WTC11 (cell line): ENCODE data around the gene DGKG. TPM values are rescaled to one million over a fixed set of nuclear protein-coding genes. Genes with fewer than 3 reads are reported as not detected.

ENCODE experiments used
- ATAC-seq: fragments of 200-7000 bp; cut with Tn5 transposase; 2 replicates; pipeline ENCODE4 v1.10.0; 2021; ENCODE audit warnings: mild to moderate bottlenecking, moderate library complexity
- CTCF ChIA-PET: fragments of 300-600 bp; sonication (Branson Sonifier 250); formaldehyde crosslinking; loops from one replicate; lab custom pipeline; 2021; ENCODE audit warnings: antibody characterized with exemption; lab: Charles Lee
- POLR2A ChIA-PET: fragments of 350-600 bp; sonication (Branson Sonifier 250); formaldehyde crosslinking; loops from one replicate; lab custom pipeline; 2021; ENCODE audit warnings: antibody characterized with exemption; lab: Charles Lee
- DNase-seq: peaks from one replicate; pipeline ENCODE4 v3.0.0; 2021; ENCODE audit warnings: low spot score
- H3K27ac Mint-ChIP-seq: 2 replicates; pipeline ENCODE4 v1.8.0; 2021; ENCODE audit warnings: mixed read lengths
- H3K27me3 Mint-ChIP-seq: 2 replicates; pipeline ENCODE4 v1.8.0; 2021; ENCODE audit warnings: low read depth, mild to moderate bottlenecking, moderate library complexity, mixed read lengths
- H3K36me3 Mint-ChIP-seq: 2 replicates; pipeline ENCODE4 v1.8.0; 2021; ENCODE audit warnings: mixed read lengths
- H3K4me1 Mint-ChIP-seq: 2 replicates; pipeline ENCODE4 v1.8.0; 2022; ENCODE audit warnings: mixed read lengths
- H3K4me3 Mint-ChIP-seq: 2 replicates; pipeline ENCODE4 v1.8.0; 2021; ENCODE audit warnings: mild to moderate bottlenecking, moderate library complexity, mixed read lengths
- H3K9me3 Mint-ChIP-seq: 2 replicates; pipeline ENCODE4 v1.8.0; 2021; ENCODE audit warnings: mixed read lengths
- CREB1 ChIP-seq: sonication (generic); formaldehyde crosslinking; IDR thresholded peaks from 2 replicates; pipeline ENCODE4 v1.8.0; 2023; ENCODE audit warnings: mild to moderate bottlenecking, missing genetic modification reagents
- GRHL2 ChIP-seq: fragments of 250-450 bp; sonication (Bioruptor Pico); IDR thresholded peaks from 2 replicates; pipeline ENCODE4 v1.8.0; 2022; ENCODE audit warnings: mild to moderate bottlenecking, moderate library complexity; ENCODE audit not compliant: insufficient replicate concordance, severe bottlenecking
- GTF2I ChIP-seq: fragments of 250-450 bp; sonication (Bioruptor Pico); conservative IDR thresholded peaks from 2 replicates; pipeline ENCODE4 v1.4.0; 2021; ENCODE audit warnings: mild to moderate bottlenecking
- NFE2L1 ChIP-seq: sonication (generic); formaldehyde crosslinking; IDR thresholded peaks from 2 replicates; pipeline ENCODE4 v1.8.1; 2023; ENCODE audit warnings: missing genetic modification reagents
- NFYB ChIP-seq: sonication (generic); formaldehyde crosslinking; conservative IDR thresholded peaks from 2 replicates; pipeline ENCODE4 v1.8.0; 2022; ENCODE audit warnings: low read depth, missing genetic modification reagents
- SP1 ChIP-seq: sonication (generic); formaldehyde crosslinking; conservative IDR thresholded peaks from 2 replicates; pipeline ENCODE4 v1.8.1; 2022; ENCODE audit warnings: missing genetic modification reagents
- TP53 ChIP-seq: sonication (generic); formaldehyde crosslinking; IDR thresholded peaks from 2 replicates; pipeline ENCODE4 v1.8.1; 2023; ENCODE audit warnings: mild to moderate bottlenecking, missing genetic modification reagents
- ZNF138 ChIP-seq: sonication (generic); formaldehyde crosslinking; conservative IDR thresholded peaks from 2 replicates; pipeline ENCODE4 v1.8.1; 2022; ENCODE audit warnings: mild to moderate bottlenecking, moderate library complexity, missing genetic modification reagents
- ZNF219 ChIP-seq: sonication (generic); formaldehyde crosslinking; IDR thresholded peaks from 2 replicates; pipeline ENCODE4 v1.8.0; 2023; ENCODE audit warnings: missing genetic modification reagents, mild to moderate bottlenecking, borderline replicate concordance
- ZNF396 ChIP-seq: fragments of 250-450 bp; sonication (Bioruptor Pico); IDR thresholded peaks from 2 replicates; pipeline ENCODE4 v1.8.0; 2021; ENCODE audit warnings: mild to moderate bottlenecking, moderate library complexity, borderline replicate concordance
- ZNF416 ChIP-seq: fragments of 250-450 bp; sonication (Bioruptor Pico); IDR thresholded peaks from 2 replicates; pipeline ENCODE4 v1.9.0; 2021; ENCODE audit warnings: mild to moderate bottlenecking, inconsistent platforms
- total RNA-seq: library from RNA; stranded (reverse); gene quantifications from 3 replicates; pipeline ENCODE4 v1.2.3, GENCODE V29; 2021
- TF ChIP-seq, protein P1 (sequence below): sonication (generic); formaldehyde crosslinking; IDR thresholded peaks from 2 replicates; pipeline ENCODE4 v1.8.1; 2022; ENCODE audit warnings: low read depth, missing genetic modification reagents, borderline replicate concordance
- TF ChIP-seq, protein P2 (sequence below): fragments of 250-450 bp; sonication (Bioruptor Pico); IDR thresholded peaks from 2 replicates; pipeline ENCODE4 v2.1.2; 2022; ENCODE audit warnings: mild to moderate bottlenecking, moderate library complexity
- TF ChIP-seq, protein P3 (sequence below): fragments of 250-450 bp; sonication (Bioruptor Pico); IDR thresholded peaks from 2 replicates; pipeline ENCODE4 v1.9.0; 2021; ENCODE audit warnings: mild to moderate bottlenecking
- TF ChIP-seq, protein P4 (sequence below): sonication (generic); formaldehyde crosslinking; IDR thresholded peaks from 2 replicates; pipeline ENCODE4 v1.8.1; 2022; ENCODE audit warnings: mild to moderate bottlenecking, moderate library complexity, missing genetic modification reagents
- TF ChIP-seq, protein P5 (sequence below): sonication (generic); formaldehyde crosslinking; IDR thresholded peaks from 2 replicates; pipeline ENCODE4 v1.8.0; 2022; ENCODE audit warnings: mild to moderate bottlenecking, missing genetic modification reagents
- TF ChIP-seq, protein P6 (sequence below): fragments of 250-450 bp; sonication (Bioruptor Pico); IDR thresholded peaks from 2 replicates; pipeline ENCODE4 v1.8.0; 2021; ENCODE audit warnings: mild to moderate bottlenecking

Gene DGKG
- total RNA-seq, 1 experiment from 2014 or later: 0.92 TPM

DNA sequence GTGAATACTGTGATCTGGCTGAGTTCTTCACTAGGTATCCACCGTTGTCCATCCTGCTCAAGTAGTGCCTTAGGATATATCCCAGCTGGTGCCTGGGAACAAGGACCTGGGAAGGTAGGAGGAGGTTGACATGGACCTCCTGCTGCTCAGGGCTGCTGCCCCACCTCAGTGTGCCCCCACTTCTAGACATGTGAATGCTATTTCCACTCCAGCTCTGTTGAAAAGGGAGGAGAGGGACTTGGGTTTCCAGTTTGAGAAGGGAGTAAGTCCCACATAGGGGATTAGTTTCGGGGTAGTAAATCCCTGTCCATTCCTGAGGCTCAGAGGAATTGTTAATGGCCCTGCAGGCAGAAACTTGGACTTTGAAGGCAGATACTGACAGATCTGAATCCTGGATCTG lies 220.2 kb downstream of the DGKG start:
- no peak overlapping the region for H3K4me3 Mint-ChIP-seq
- TF ChIP-seq GRHL2 (no peak), NFYB (no peak), NFE2L1 (CRISPR knock-in tag) (no peak), TP53 (CRISPR knock-in tag) (no peak)
- ChIA-PET CTCF (interaction anchor here (1.9 kb wide), 1 partner anchor 100 kb away, joined by 5 read pairs; no protein-coding TSS in a partner anchor), POLR2A (no interaction called here)
- no peaks in the 10 kb centered on the region for H3K9me3 Mint-ChIP-seq
- DNase-seq: no peak
- H3K27ac Mint-ChIP-seq: no peak overlapping the region
- ATAC-seq: no peak
- no peaks in the 10 kb centered on the region for H3K36me3 Mint-ChIP-seq
- no peaks in the 10 kb centered on the region; the same call in 1 of the 2 replicates for H3K27me3 Mint-ChIP-seq
- H3K4me1 Mint-ChIP-seq: peaks cover 19% of the 10 kb centered on the region

DNA sequence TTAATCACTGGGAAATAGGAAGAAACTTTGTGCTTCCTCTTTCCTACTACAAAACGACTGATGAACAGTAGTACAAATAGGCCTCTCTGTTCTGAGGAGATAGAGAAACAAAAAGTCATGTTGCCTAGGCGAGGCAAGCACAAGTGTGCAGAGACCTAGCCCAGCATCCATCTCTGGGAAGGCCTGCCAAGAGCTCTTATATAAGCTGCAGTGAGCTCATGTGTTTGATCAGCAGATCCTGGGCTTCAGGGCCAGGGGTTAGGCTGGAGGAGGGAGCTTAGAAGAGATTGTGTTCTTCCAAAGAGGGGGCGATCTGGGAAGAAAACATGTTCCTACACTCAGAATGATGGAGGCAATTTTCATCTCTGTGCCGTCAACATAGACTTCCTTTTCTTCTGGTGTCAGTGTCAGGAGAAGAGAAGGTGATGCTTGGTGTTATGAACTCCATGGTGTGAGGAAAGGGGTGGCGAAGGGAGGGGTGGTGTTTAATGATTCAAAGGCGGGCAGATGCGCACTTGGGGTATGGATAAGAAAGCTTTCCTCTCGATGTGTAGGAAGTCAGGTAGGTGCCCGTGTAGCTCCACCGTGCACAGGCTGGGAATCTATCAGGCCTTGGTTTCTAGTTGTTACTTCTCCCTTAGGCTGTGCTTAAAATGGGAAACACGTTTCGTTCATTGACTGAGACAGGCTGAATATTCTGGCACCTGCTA lies 223.6 kb downstream of the DGKG start:
- Mint-ChIP-seq H3K27me3 (peaks cover 2% of the 10 kb centered on the region; the same call in 1 of the 2 replicates), H3K4me3 (no peak overlapping the region), H3K27ac (no peak overlapping the region), H3K9me3 (no peaks in the 10 kb centered on the region), H3K36me3 (no peaks in the 10 kb centered on the region), H3K4me1 (peaks cover 19% of the 10 kb centered on the region)
- CTCF ChIA-PET: interaction anchor here (0.7 to 1.8 kb wide), 2 partner anchors 52 to 195 kb away, joined by 3 to 5 read pairs; no protein-coding TSS in a partner anchor
- no peak for DNase-seq
- TF ChIP-seq ZNF396: no peak
- TF ChIP-seq, protein P1, sequence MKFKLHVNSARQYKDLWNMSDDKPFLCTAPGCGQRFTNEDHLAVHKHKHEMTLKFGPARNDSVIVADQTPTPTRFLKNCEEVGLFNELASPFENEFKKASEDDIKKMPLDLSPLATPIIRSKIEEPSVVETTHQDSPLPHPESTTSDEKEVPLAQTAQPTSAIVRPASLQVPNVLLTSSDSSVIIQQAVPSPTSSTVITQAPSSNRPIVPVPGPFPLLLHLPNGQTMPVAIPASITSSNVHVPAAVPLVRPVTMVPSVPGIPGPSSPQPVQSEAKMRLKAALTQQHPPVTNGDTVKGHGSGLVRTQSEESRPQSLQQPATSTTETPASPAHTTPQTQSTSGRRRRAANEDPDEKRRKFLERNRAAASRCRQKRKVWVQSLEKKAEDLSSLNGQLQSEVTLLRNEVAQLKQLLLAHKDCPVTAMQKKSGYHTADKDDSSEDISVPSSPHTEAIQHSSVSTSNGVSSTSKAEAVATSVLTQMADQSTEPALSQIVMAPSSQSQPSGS (CRISPR knock-in tag): no peak
- TF ChIP-seq, all 79 proteins: peak for 0
- no peak for ATAC-seq
- POLR2A ChIA-PET: interaction anchor here (0.6 kb wide), 1 partner anchor 57 kb away, joined by 3 read pairs; no protein-coding TSS in a partner anchor

DNA sequence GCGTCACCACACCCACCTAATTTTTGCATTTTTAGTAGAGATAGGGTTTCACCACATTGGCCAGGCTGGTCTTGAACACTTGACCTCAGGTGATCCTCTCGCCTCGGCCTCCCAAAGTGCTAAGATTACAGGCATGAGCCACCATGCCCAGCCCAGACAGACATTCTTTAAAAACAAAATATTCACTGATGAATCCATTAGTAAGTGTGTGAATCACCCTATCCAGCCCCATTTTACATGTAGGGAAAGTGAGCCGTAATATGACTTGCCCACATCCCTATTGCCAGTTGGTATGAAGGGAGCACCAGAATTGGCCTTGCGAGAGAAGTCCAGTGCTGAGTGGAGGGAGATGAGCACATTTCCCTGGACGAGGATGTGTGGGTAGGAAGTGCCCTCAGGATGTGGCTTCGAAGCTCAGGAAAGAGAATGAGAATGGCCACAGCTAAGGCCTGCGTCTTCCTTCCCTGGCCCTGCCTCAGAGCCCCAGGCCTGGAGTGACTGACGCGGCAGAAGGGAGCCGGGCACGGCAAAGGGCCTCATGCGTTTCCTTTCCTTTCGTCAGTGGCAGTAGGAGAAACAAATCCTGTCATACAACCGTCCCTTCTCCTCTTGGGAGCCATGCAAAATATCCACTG lies 224.9 kb downstream of the DGKG start:
- Mint-ChIP-seq H3K9me3 (no peaks in the 10 kb centered on the region), H3K4me3 (no peak overlapping the region), H3K27me3 (peaks cover 12% of the 10 kb centered on the region), H3K4me1 (peaks cover 8% of the 10 kb centered on the region), H3K36me3 (no peaks in the 10 kb centered on the region), H3K27ac (no peak overlapping the region)
- POLR2A ChIA-PET: no interaction called here
- ATAC-seq: no peak
- DNase-seq: no peak
- no peak for TF ChIP-seq ZNF416
- CTCF ChIA-PET: no interaction called here

DNA sequence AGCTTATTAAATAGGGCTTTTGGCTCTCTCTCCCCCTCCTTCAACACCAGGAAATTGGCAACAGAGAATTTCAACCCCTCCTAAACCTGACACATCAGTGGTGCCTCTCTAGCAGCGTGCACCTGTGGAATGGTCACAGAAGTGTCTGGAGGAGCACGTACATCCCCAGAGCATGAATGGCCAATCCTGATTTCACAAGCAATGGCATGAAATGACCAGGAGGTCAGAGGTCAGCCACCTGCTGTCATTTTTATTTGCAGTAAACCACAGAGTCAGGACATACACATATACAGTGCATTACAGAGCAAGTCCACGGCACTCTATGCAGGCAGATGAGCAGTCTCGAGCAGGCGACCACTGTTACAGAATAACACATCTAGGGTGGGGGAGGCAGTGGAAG lies 228.1 kb downstream of the DGKG start:
- Mint-ChIP-seq H3K27me3 (peaks cover 25% of the 10 kb centered on the region), H3K4me1 (peaks cover 18% of the 10 kb centered on the region), H3K4me3 (no peak overlapping the region), H3K36me3 (no peaks in the 10 kb centered on the region), H3K27ac (no peak overlapping the region), H3K9me3 (no peaks in the 10 kb centered on the region)
- TF ChIP-seq, protein P2, sequence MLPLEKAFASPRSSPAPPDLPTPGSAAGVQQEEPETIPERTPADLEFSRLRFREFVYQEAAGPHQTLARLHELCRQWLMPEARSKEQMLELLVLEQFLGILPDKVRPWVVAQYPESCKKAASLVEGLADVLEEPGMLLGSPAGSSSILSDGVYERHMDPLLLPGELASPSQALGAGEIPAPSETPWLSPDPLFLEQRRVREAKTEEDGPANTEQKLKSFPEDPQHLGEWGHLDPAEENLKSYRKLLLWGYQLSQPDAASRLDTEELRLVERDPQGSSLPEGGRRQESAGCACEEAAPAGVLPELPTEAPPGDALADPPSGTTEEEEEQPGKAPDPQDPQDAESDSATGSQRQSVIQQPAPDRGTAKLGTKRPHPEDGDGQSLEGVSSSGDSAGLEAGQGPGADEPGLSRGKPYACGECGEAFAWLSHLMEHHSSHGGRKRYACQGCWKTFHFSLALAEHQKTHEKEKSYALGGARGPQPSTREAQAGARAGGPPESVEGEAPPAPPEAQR (CRISPR knock-in tag): no peak
- POLR2A ChIA-PET: no interaction called here
- ATAC-seq (no peak), DNase-seq (no peak)
- CTCF ChIA-PET: no interaction called here

DNA sequence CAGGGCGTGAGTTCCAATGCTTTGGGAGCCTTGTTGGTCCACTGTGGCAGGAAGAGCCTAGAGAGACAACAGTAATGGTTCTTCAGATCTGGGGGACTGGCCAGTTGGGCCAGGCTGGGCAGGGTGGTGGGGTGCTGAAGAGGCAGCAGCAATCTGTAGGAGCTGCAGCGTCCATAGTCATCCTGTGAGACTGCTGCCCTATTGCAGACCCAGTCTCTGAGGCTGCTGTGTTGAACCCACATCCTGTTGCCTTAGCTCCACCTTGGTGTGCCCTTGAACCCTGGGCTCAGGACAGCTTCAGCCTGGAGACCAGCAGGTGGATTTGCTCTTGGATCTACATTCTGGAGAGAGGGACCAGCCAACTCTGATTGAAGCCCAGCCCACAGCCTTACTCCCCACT lies 229.5 kb downstream of the DGKG start:
- H3K4me3 Mint-ChIP-seq: no peak overlapping the region
- ATAC-seq: no peak
- H3K27ac Mint-ChIP-seq: no peak overlapping the region
- CTCF ChIA-PET: no interaction called here
- POLR2A ChIA-PET: no interaction called here
- H3K36me3 Mint-ChIP-seq: no peaks in the 10 kb centered on the region
- no peaks in the 10 kb centered on the region for H3K9me3 Mint-ChIP-seq
- H3K4me1 Mint-ChIP-seq: peaks cover 32% of the 10 kb centered on the region
- H3K27me3 Mint-ChIP-seq: peaks cover 25% of the 10 kb centered on the region
- DNase-seq: no peak
- no peak for TF ChIP-seq CREB1 (CRISPR knock-in tag)
- TF ChIP-seq, protein P3, sequence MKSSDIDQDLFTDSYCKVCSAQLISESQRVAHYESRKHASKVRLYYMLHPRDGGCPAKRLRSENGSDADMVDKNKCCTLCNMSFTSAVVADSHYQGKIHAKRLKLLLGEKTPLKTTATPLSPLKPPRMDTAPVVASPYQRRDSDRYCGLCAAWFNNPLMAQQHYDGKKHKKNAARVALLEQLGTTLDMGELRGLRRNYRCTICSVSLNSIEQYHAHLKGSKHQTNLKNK: no peak
- no peak for TF ChIP-seq SP1
- no peak for TF ChIP-seq GTF2I (CRISPR knock-in tag)
- TF ChIP-seq, protein P4, sequence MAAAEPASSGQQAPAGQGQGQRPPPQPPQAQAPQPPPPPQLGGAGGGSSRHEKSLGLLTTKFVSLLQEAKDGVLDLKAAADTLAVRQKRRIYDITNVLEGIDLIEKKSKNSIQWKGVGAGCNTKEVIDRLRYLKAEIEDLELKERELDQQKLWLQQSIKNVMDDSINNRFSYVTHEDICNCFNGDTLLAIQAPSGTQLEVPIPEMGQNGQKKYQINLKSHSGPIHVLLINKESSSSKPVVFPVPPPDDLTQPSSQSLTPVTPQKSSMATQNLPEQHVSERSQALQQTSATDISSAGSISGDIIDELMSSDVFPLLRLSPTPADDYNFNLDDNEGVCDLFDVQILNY (CRISPR knock-in tag): no peak
- TF ChIP-seq, protein P5, sequence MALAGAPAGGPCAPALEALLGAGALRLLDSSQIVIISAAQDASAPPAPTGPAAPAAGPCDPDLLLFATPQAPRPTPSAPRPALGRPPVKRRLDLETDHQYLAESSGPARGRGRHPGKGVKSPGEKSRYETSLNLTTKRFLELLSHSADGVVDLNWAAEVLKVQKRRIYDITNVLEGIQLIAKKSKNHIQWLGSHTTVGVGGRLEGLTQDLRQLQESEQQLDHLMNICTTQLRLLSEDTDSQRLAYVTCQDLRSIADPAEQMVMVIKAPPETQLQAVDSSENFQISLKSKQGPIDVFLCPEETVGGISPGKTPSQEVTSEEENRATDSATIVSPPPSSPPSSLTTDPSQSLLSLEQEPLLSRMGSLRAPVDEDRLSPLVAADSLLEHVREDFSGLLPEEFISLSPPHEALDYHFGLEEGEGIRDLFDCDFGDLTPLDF (CRISPR knock-in tag): no peak
- TF ChIP-seq ZNF138 (CRISPR knock-in tag): no peak
- TF ChIP-seq, protein P6, sequence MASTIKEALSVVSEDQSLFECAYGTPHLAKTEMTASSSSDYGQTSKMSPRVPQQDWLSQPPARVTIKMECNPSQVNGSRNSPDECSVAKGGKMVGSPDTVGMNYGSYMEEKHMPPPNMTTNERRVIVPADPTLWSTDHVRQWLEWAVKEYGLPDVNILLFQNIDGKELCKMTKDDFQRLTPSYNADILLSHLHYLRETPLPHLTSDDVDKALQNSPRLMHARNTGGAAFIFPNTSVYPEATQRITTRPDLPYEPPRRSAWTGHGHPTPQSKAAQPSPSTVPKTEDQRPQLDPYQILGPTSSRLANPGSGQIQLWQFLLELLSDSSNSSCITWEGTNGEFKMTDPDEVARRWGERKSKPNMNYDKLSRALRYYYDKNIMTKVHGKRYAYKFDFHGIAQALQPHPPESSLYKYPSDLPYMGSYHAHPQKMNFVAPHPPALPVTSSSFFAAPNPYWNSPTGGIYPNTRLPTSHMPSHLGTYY (CRISPR knock-in tag): no peak
- no peak for TF ChIP-seq ZNF219 (CRISPR knock-in tag)
